ENCODE results near the gene ATG4B. TPM values are rescaled to one million over a fixed set of nuclear protein-coding genes. Genes with fewer than 3 reads are reported as not detected.

ATG4B gene
- total and polyA plus RNA-seq, 2 of the 8 experiments (the other 6 are each of a cell fraction or from before 2014, with no cell fraction given), result 103 to 155 TPM

DNA sequence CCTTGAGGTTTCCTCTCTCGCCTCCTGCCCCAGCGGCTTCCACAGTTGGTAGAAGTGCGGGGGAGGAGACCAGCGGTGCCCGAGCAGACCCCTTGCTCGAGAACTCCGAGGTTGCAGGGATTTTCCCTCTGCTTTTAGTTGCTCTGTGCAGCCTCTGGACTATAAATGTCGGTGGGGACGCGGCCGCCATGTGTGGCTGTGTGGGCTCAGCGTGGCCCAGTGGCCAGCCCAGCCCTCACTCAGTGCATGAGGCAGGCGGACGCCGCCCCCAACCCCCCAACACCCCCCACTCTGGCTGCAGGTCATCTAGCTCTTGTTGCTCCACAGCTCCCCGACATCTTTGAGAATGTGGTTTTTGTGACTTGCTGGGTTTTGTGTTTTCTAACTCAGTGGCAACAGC lies 81.6 kb downstream of the ATG4B start:
- Histone ChIP-seq H2BK20ac (ENCODE audit: low read length) (no peak overlapping the region), H3K23ac (ENCODE audit: insufficient read length) (no peak overlapping the region), H3K23me2 (ENCODE audit: low read depth, low read length) (no peaks in the 10 kb centered on the region), H3K27ac (ENCODE audit: low read depth, low read length) (no peak overlapping the region), H3K27me3 (replicated peaks in 1 of 4; ENCODE audit: control insufficient read depth in 3 of 4, extremely low read depth in 1 of 4, insufficient read depth in 3 of 4, low read length in 3 of 4) (no peaks in the 10 kb centered on the region; a peak in 1 of 7 replicates), H2BK12ac (ENCODE audit: low read depth, low read length) (no peak overlapping the region), H2BK15ac (ENCODE audit: low read length) (no peak overlapping the region), H3K4me2 (ENCODE audit: insufficient read depth in 1 of 2, low read depth in 2 of 2, low read length in 2 of 2) (no peak overlapping the region), H4K5ac (ENCODE audit: insufficient read length, low read depth, low read length) (no peak overlapping the region), H3K9ac (replicated peaks in 1 of 4; ENCODE audit: extremely low read depth in 1 of 4, low read depth in 3 of 4, low read length in 3 of 4) (no peak overlapping the region), H2BK5ac (ENCODE audit: low read depth, low read length) (no peak overlapping the region), H4K91ac (replicated peaks; ENCODE audit: insufficient read length, low read length) (no peak overlapping the region), H2AFZ (ENCODE audit: low read length) (no peak overlapping the region), H3K79me2 (ENCODE audit: control insufficient read depth in 1 of 2, insufficient read depth in 2 of 2, low read length in 2 of 2) (no peaks in the 10 kb centered on the region), H3K14ac (ENCODE audit: insufficient read length) (no peak overlapping the region), H3K79me1 (ENCODE audit: low read depth, low read length) (no peaks in the 10 kb centered on the region; the same call in 1 of the 2 replicates), H4K20me1 (replicated peaks in 1 of 2; ENCODE audit: control insufficient read depth in 1 of 2, insufficient read depth in 2 of 2, low read length in 2 of 2) (peaks cover 0 to 6% of the 10 kb centered on the region in 2 experiments), H3K4ac (replicated peaks; ENCODE audit: insufficient read length, low read depth, low read length) (no peak overlapping the region), H4K8ac (ENCODE audit: extremely low read depth, insufficient read depth, low read length) (no peak overlapping the region), H3K9me3 (ENCODE audit: insufficient read depth in 2 of 2, low read depth in 1 of 2, low read length in 1 of 2) (peaks cover 12 to 16% of the 10 kb centered on the region in 2 experiments), H3K56ac (replicated peaks; ENCODE audit: insufficient read length, low read depth, low read length) (no peak overlapping the region), H2BK120ac (replicated peaks; ENCODE audit: low read depth, low read length) (no peak overlapping the region), H2AK5ac (ENCODE audit: low read depth, low read length) (no peak overlapping the region), H3K4me1 (replicated peaks in 1 of 4; ENCODE audit: control insufficient read depth in 3 of 4, insufficient read depth in 4 of 4, low read length in 3 of 4) (no peaks in the 10 kb centered on the region), H3K36me3 (ENCODE audit: control insufficient read depth in 2 of 4, insufficient read depth in 4 of 4, low read length in 3 of 4) (peaks cover 9 to 48% (median 39%) of the 10 kb centered on the region in 4 experiments), H3K18ac (ENCODE audit: extremely low read depth, low read length) (no peak overlapping the region), H3K4me3 (ENCODE audit: extremely low read depth in 1 of 4, insufficient read depth in 2 of 4, low read depth in 3 of 4, low read length in 4 of 4) (no peak overlapping the region)
- 92% methylated on average over 16 of the region's 16 CpGs; no CpG with 5 or more reads in 1 of the 2 experiments for WGBS, 2 experiments (ENCODE audit: extremely low coverage in 1 of 2, insufficient coverage in 1 of 2, insufficient read length in 1 of 2, insufficient replicate concordance in 2 of 2, low coverage in 1 of 2, low lambda C conversion rate in 2 of 2, missing lambda C conversion rate in 1 of 2)
- POLR2A ChIA-PET (ENCODE audit: partially characterized antibody), result interaction anchor here (1.2 to 4.2 kb wide), 4 partner anchors 10 to 20 kb away, joined by 3 to 36 read pairs (median 6); partner anchors contain the start of genes D2HGDH and ING5
- CTCF ChIA-PET (ENCODE audit: partially characterized antibody), result interaction anchor here (0.8 to 1.9 kb wide), 5 partner anchors 9 to 35 kb away, joined by 3 to 8 read pairs (median 4); partner anchors contain the start of gene ING5
- FAIRE-seq (no peak), DNase-seq (ENCODE audit: low read depth in 1 of 2, low spot score in 2 of 2) (no peak)
- no peak for TF ChIP-seq NANOG (IDR thresholded peaks at IDR 0.05; ENCODE audit: insufficient read depth, low read depth, low read length, poor library complexity, severe bottlenecking)
- TF ChIP-seq EGR1 (IDR thresholded peaks at IDR 0.05; ENCODE audit: borderline replicate concordance, low read depth, low read length), result no peak
- no peak for TF ChIP-seq RFX5 (IDR thresholded peaks at IDR 0.05; ENCODE audit: borderline replicate concordance, low read depth, low read length)
- no peak for TF ChIP-seq RNF2 (IDR thresholded peaks at IDR 0.05; ENCODE audit: borderline replicate concordance, low read depth, low read length, missing control alignments, poor library complexity, severe bottlenecking)
- TF ChIP-seq TCF12 (IDR thresholded peaks at IDR 0.05; ENCODE audit: low read depth, low read length), result no peak
- TF ChIP-seq TBP (IDR thresholded peaks at IDR 0.05; ENCODE audit: low read depth, low read length), result no peak
- no peak for TF ChIP-seq SP1 (IDR thresholded peaks at IDR 0.05; ENCODE audit: low read depth, low read length)

Measured in H1 (cell line).